22Rv1 (cell line): Measurements from ENCODE around the gene AGRP.

ENCODE experiments used
- ZFX ChIP-seq: fragments of 450-650 bp; IDR thresholded peaks from 2 replicates; pipeline ENCODE4 v1.6.1; 2017; ENCODE audit warnings: antibody characterized with exemption, borderline replicate concordance
- TF ChIP-seq, protein P1 (sequence below): fragments of 450-650 bp; IDR thresholded peaks from 2 replicates; pipeline ENCODE4 v1.5.1; 2017; ENCODE audit warnings: mild to moderate bottlenecking

DNA sequence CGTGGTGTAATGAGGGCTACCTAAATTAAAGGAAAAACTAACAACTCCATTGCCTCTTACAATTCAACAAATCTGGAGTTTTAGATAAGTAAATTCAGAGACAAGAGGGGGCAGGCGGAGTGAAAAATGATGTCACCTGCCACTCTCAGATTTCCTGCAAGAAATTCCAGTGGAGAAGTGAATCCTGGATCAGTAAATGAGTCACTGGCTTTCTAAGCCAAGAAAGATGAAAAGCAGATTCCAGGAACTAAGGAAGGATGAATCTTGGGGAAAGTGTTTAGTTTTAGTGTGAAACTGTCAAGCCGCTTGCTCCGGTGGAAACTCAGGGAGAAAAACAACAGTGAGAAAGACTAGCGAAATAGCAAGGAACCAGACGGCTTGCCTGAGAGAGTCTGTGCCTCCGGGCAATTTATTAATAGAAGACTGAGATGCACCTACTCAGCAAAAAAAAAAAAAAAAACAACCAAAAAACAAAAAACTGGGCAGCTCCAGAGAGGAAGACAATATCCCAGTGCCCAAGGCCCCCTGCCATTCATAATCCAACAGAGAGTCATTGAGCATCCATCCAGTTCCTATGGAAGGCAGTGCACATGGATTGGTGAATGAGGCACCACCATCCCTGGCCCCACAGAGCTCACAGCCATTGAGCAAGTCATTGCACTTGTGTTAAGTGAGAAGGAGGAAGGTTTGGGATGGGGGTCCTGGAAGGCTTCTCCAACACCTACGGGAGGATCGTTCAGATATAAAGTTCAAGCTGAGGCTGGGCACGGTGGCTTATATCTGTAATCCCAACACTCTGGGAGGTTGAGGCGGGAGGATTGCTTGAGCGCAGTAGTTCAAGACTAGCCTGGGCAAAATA is 33.2 kb upstream of the AGRP start:
- TF ChIP-seq, protein P1, sequence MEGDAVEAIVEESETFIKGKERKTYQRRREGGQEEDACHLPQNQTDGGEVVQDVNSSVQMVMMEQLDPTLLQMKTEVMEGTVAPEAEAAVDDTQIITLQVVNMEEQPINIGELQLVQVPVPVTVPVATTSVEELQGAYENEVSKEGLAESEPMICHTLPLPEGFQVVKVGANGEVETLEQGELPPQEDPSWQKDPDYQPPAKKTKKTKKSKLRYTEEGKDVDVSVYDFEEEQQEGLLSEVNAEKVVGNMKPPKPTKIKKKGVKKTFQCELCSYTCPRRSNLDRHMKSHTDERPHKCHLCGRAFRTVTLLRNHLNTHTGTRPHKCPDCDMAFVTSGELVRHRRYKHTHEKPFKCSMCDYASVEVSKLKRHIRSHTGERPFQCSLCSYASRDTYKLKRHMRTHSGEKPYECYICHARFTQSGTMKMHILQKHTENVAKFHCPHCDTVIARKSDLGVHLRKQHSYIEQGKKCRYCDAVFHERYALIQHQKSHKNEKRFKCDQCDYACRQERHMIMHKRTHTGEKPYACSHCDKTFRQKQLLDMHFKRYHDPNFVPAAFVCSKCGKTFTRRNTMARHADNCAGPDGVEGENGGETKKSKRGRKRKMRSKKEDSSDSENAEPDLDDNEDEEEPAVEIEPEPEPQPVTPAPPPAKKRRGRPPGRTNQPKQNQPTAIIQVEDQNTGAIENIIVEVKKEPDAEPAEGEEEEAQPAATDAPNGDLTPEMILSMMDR, result no peak
- TF ChIP-seq ZFX, result no peak
